ENCODE results near the gene LIPH. TPM values are rescaled to one million over a fixed set of nuclear protein-coding genes. Genes with fewer than 3 reads are reported as not detected.
"Not testable (repeated sequence)": the region's sequence is repeated elsewhere in the genome, so short reads cannot be mapped to it uniquely, and the experiment has no call there.

LIPH gene
- total RNA-seq, 1 donor from 2014 or later: 0.07 TPM

DNA sequence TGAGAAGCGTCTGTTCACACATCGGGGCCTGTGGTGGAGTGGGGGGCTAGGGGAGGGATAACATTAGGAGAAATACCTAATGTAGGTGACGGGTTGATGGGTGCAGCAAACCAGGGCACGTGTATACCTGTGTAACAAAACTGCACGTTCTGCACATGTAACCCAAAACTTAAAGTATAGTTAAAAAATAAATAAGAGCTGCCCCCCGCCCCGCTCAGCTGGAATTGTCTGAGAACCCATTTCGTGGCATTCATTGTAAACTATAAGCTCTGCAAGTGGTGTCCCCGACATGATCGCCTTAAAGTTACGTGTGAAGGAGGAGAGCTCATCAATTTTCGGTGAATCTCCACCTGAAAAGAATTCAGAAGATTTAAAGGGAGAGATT is 7.3 kb upstream of the LIPH start:
- DNase-seq (ENCODE audit: low spot score in 2 of 2, unreplicated experiment in 2 of 2): no peak
- Mint-ChIP-seq H3K9me3 (no peaks in the 10 kb centered on the region), H3K36me3 (no peaks in the 10 kb centered on the region)

DNA sequence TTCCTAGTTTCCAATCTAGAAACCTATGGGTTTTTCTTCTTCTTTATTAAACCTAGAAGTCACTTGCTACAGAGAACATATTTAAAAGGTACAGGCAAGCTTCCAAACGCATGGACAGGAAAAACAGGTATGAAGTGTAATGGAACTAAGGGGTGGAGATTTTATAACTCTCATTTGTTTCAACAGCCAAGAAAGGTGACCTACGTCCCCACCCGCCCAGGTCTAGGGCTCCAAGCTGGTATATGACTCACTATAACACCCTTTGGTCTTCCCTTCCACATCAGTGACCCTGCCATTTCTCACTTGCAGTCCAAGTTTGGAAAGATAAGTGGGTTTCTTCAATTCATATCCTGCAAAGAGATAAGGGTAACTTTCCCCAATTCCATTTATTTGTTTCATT is 6.0 kb upstream of the LIPH start:
- Mint-ChIP-seq H3K27ac (peak overlapping the region; percentile 83), H3K27me3 (ENCODE audit: low read depth) (peaks cover 3% of the 10 kb centered on the region), H3K36me3 (no peaks in the 10 kb centered on the region), H3K4me3 (no peak overlapping the region), H3K9me3 (no peaks in the 10 kb centered on the region), H3K4me1 (peaks cover 26% of the 10 kb centered on the region)
- TF ChIP-seq, protein P1, sequence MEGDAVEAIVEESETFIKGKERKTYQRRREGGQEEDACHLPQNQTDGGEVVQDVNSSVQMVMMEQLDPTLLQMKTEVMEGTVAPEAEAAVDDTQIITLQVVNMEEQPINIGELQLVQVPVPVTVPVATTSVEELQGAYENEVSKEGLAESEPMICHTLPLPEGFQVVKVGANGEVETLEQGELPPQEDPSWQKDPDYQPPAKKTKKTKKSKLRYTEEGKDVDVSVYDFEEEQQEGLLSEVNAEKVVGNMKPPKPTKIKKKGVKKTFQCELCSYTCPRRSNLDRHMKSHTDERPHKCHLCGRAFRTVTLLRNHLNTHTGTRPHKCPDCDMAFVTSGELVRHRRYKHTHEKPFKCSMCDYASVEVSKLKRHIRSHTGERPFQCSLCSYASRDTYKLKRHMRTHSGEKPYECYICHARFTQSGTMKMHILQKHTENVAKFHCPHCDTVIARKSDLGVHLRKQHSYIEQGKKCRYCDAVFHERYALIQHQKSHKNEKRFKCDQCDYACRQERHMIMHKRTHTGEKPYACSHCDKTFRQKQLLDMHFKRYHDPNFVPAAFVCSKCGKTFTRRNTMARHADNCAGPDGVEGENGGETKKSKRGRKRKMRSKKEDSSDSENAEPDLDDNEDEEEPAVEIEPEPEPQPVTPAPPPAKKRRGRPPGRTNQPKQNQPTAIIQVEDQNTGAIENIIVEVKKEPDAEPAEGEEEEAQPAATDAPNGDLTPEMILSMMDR (IDR thresholded peaks at IDR 0.05; ENCODE audit: unreplicated experiment): no peak
- DNase-seq (ENCODE audit: low spot score in 2 of 2, unreplicated experiment in 2 of 2): no peak

More for the DNA sequence above, 7.3 kb upstream of the LIPH start:
- TF ChIP-seq, protein P1 (IDR thresholded peaks at IDR 0.05; ENCODE audit: unreplicated experiment): no peak
- H3K27ac Mint-ChIP-seq: no peak overlapping the region
- peaks cover 26% of the 10 kb centered on the region for H3K4me1 Mint-ChIP-seq
- peaks cover 3% of the 10 kb centered on the region for H3K27me3 Mint-ChIP-seq (ENCODE audit: low read depth)
- no peak overlapping the region for H3K4me3 Mint-ChIP-seq

DNA sequence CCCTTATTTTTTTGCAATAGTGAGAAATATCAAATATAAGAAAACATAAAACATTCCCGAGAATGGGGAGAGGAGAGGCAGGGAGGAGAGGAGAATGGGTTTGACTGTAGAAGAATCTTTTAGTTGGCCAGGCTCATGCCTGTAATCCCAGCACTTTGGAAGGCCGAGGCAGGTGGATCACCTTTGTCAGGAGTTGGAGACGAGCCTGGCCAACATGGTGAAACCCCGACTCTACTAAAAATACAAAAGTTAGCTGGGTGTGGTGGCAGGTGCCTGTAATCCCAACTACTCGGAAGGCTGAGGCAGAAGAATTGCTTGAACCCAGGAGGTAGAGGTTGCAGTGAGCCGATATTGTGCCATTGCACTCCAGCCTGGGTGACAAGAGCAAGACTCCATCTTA is 4.3 kb upstream of the LIPH start:
- H3K36me3 Mint-ChIP-seq; DNase-seq (ENCODE audit: low spot score in 2 of 2, unreplicated experiment in 2 of 2); H3K9me3 Mint-ChIP-seq; H3K27me3 Mint-ChIP-seq (ENCODE audit: low read depth); H3K4me3 Mint-ChIP-seq; H3K27ac Mint-ChIP-seq: not testable (repeated sequence)
- peaks cover 22% of the 10 kb centered on the region for H3K4me1 Mint-ChIP-seq

DNA sequence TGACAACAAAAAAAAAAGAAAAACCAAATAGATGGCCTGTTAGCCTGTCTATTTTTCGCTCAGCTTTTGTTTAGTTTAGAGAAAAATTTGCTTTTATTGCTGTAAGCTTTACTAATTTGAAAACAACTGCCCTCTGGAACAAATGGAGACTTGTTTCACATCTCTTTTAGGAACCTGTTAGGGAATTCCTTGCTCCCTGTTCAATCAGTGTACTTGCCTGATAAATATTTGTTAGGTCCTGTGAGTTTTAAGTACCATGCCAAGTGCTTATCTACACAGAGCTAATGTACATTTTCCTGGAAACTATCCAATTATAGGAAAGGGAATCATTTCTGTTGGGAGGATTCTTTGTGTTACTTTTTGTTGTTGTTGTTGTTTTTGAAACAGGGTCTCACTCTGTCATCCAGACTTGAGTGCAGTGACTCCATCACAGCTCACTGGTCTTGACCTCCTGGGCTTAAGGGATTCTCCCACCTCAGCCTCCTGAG is 3.5 kb upstream of the LIPH start:
- TF ChIP-seq, protein P1 (IDR thresholded peaks at IDR 0.05; ENCODE audit: unreplicated experiment): no peak
- no peaks in the 10 kb centered on the region for H3K9me3 Mint-ChIP-seq
- peaks cover 19% of the 10 kb centered on the region for H3K4me1 Mint-ChIP-seq
- no peak for DNase-seq (ENCODE audit: low spot score in 2 of 2, unreplicated experiment in 2 of 2)
- no peak overlapping the region for H3K4me3 Mint-ChIP-seq
- no peak overlapping the region for H3K27ac Mint-ChIP-seq
- peaks cover 3% of the 10 kb centered on the region for H3K27me3 Mint-ChIP-seq (ENCODE audit: low read depth)
- no peaks in the 10 kb centered on the region for H3K36me3 Mint-ChIP-seq

DNA sequence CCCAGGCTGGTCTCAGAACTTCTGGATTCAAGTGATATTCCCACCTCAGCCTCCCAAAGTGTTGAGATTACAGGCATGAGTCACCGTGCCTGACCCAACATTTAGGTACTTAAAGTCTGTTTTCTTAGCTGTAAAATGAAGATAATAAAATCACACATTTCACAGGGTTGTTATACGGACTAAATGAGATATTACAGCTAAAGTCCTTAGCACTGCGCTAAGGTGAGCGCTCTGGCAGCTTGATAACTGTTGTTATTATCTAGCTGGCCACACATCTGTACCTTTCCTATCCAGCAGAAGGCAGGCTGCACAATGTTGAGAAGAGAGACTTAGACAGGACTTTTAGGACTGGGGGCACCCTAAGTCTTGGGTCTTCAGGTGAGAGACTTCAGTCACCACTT is 2.7 kb upstream of the LIPH start:
- Mint-ChIP-seq H3K9me3 (no peaks in the 10 kb centered on the region), H3K4me1 (peaks cover 21% of the 10 kb centered on the region), H3K4me3 (no peak overlapping the region), H3K36me3 (no peaks in the 10 kb centered on the region), H3K27ac (no peak overlapping the region), H3K27me3 (ENCODE audit: low read depth) (peaks cover 3% of the 10 kb centered on the region)
- TF ChIP-seq, protein P1 (IDR thresholded peaks at IDR 0.05; ENCODE audit: unreplicated experiment): no peak
- DNase-seq (ENCODE audit: low spot score in 2 of 2, unreplicated experiment in 2 of 2): no peak

DNA sequence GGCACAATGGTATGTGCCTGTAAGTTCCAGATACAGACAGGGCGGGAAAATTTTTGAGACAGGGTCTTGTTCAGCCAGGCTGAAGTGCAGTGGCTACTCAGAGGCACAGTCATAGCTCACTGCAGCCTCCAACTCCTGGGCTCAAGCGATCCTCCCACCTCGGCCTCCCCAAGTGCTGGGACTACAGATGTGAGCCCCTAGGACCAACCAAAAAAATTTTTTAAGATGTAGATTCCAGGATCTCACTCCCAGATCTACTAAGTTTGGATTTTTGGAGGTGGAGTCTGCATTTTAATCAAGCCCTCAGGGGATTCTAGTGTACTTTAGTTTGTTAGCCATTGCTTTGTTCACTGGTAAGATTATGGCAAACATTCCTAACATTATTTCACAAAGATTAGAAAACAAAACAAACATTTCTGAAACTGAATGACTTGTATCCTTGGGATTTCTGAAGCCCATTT is 2.7 kb downstream of the LIPH start:
- TF ChIP-seq, protein P1 (IDR thresholded peaks at IDR 0.05; ENCODE audit: unreplicated experiment): no peak
- no peaks in the 10 kb centered on the region for H3K36me3 Mint-ChIP-seq
- no peaks in the 10 kb centered on the region for H3K27me3 Mint-ChIP-seq (ENCODE audit: low read depth)
- H3K4me3 Mint-ChIP-seq: no peak overlapping the region
- DNase-seq (ENCODE audit: low spot score in 2 of 2, unreplicated experiment in 2 of 2): no peak
- H3K9me3 Mint-ChIP-seq: no peaks in the 10 kb centered on the region
- peaks cover 20% of the 10 kb centered on the region for H3K4me1 Mint-ChIP-seq
- peak overlapping the region; percentile 67 for H3K27ac Mint-ChIP-seq

All from mesothelial cell of epicardium (in vitro differentiated cells).